Renal cortical epithelial cell (primary cell): Measurements from ENCODE around the gene PIK3R3. TPM values are rescaled to one million over a fixed set of nuclear protein-coding genes. Genes with fewer than 3 reads are reported as not detected.
A peak's percentile ranks its signal among the peaks of the same experiment; 100 is the strongest.
"Not testable (repeated sequence)": the region's sequence is repeated elsewhere in the genome, so short reads cannot be mapped to it uniquely, and the experiment has no call there.

Experiments
- DNase-seq: peaks from one replicate; pipeline ENCODE4 v3.0.0-alpha.2; 2011; ENCODE audit warnings: low read depth
- total RNA-seq: library from RNA; depleted of rRNA; stranded (reverse); fragments of >200 nt; gene quantifications from 2 replicates; pipeline ENCODE4 v1.2.3, GENCODE V29; 2014

Gene PIK3R3
- total RNA-seq, 1 donor from 2014 or later, result 33.7 TPM

DNA sequence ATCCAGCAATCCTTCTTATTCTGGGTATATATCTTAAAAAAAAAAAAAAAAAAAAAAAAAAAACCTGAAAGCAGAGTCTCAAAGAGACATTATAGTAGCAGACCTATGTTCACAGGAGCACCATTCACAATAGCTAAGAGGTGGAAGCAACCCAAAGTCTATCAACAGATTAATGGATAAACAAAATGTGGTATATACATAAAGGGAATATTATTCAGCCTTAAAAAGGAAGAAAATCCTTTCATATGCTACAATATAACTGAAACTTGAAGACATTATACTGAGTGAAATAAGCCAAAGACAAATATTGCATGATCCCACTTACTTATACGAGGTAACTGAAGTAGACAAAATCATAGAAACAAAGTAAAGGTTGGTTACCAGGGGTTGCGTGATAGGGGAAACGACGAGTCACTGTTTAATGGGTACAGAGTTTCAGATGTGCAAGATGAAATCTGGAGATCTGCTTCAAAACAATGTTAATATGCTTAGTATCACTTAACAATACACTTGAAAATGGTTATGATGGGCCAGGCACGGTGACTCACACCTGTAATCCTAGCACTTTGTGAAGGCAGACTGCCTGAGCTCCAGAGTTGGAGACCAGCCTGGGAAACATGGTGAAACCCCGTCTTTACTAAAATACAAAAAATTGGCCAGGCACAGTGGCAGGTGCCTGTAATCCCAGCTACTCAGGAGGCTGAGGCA lies 29.5 kb downstream of the PIK3R3 start:
- DNase-seq, result peak; percentile 11

DNA sequence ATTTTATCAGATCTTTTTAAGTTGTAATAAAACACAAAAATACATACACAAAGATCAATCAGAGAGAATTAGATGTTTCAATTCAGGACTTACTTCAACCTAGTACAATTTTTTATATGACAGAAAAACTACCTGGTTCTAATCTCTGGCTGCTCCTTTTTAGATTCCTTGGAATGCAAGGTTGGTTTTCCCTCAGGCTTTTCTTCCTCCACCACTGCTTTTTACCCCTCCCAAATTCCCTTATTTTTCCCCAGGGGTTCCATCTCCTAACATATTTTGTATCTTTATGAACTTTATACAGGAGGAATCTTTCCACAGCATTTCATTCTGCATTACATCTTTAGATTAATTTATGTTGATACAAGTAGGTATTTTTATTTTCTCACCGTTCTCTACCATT lies 33.2 kb downstream of the PIK3R3 start:
- no peak for DNase-seq

DNA sequence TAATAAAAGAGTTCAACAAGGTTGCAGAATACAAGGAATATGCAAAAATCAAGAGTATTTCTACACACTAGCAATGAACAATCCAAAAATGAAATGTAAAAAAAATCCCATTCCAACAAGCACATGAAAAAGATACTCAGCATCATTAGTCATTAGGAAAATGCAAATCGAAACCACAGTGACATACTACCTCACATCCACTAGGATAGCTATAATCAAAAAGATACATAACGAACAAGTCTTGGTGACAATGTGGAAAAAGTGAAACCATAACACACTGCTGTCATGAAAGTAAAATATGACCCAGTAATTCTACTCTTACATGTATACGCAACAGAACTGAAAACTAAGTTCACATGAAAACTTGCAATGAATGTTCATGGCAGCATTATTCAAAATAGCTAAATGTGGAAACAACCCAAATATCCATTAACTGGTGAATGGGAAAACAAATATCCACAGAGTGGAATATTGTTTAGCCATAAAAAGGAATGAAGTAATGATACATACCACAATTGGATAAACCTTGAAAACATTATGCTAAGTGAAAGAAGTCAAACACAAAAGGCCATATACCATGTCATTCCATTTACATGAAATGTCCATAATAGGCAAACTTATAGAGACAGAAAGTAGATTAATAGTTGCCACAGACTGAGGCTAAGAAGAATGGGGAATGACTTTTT lies 34.3 kb downstream of the PIK3R3 start:
- DNase-seq, result no peak

DNA sequence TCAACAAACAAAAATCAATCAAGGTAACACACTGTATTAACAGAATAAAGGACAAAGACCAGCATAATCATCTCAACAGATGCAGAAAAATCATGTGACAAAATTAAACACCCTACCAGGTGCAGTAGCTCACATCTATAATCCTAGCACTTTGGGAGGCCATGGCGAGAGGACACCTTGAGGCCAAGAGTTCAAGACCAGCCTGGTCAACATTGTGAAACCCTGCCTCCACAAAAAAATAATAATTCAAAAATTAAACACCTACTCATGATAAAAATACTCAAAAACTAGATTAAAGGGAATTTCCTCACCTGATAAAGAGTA lies 35.3 kb downstream of the PIK3R3 start:
- DNase-seq, result no peak

DNA sequence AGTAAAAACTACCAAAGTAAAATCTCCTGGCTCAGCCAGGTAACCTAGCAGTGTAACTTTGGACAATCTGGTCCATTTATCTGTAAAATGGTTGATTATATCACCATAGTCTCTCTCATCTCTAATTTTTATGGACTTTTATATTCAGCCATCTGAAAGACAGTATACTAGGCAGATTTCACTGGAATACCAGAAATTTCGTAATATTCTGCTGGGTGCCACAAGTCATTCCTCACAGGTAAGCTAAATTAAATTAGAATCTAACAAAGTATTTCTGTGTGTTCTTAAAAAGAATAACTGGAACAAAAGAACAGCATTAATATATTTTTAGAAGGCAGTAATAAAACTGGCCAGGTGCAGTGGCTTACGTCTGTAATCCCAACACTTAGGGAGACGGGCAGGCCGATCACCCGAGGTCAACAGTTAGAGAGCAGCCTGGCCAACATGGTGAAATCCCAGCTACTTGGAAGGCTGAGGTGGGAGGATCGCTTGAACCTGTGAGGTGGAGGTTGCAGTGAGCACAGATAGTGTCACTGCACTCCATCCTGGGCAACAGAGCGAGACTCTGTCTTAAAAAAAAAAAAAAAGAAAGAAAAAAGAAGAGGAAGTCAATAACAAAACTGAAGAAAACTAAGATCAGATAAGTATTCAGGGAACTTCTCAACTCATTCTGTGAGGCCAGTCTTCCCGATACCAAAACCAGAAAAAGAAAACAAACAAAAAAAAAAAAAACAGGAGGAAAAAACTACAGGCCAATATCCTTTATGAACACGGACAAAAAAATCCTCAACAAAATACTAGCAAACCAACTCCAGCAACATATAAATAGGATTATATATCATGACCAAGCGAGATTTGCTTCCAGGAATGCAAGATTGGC lies 35.9 kb downstream of the PIK3R3 start:
- DNase-seq, result no peak

DNA sequence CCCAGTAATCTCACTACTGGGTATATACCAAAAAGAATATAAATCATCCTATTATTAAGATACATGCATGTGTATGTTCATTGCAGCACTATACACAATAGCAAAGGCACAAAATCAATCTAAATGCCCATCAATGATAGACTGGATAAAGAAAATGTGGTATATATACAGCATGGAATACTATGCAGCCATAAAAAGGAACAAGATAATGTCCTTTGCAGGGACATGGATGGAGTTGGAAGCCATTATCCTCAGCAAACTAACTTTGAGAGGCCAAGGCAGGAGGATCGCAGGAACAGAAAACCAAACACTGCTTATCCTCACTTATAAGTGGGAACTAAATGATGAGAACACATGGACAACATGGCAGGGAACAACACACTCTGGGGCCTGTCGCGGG lies 37.3 kb downstream of the PIK3R3 start:
- not testable (repeated sequence) for DNase-seq

DNA sequence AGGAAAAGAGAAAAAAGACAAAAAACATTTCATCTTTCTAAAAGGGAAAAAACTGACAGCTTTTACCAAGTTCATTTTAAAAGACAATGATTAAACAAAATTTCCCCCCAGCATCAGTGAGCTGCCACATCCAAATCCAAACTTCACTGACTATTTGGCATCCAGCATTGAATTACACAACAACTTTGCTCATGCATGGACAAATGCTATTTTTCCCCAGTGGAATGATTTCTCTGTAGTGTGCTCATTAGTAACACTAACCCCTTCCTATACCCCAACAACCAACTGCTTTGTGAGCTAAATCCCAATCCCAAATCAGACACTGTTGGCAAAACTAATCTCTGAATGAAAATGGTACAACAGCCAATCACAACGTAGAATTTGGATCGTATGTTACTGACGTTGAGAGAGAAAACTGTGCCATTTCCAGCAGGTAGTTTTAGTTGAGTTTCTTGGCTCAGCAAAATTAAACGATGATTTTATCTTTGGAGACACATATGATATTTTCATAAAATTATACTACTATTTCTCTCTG lies 37.9 kb downstream of the PIK3R3 start:
- DNase-seq, result peak; percentile 75

DNA sequence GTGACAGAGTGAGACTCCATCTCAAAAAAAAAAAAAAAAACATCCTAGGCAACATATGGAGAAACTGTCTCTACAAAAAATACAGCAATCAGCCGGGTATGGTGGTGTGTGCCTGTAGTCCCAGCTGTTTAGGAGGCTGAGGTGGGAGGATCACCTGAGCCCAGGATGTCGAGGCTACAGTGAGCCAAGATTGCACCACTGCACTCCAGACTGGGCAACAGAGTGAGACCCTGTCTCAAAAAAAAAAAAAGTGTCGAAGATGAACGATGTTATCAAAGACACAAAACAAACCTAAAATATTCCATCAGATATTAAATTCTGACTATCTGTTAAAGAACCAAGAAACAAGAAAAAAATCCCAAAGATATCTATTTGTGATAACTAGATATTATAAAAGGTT lies 38.6 kb downstream of the PIK3R3 start:
- not testable (repeated sequence) for DNase-seq

DNA sequence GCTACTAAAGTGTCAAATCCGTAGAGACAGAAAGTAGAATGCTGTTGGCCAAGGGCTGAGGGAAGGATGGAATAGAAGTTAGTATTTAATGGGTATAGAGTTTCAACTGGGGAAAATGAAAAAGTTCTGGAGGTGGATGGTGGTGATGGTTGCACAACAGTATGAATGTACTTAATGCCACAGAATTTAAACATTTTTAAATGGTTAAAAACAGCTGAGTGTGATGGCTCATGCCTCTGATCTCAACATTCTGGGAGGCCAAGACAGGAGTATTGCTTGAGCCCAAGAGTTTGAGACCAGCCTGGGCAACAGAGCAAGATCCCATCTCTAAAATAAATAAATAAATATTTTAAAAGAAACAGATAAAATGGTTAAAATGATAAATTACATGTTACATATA lies 44.5 kb downstream of the PIK3R3 start:
- no peak for DNase-seq

DNA sequence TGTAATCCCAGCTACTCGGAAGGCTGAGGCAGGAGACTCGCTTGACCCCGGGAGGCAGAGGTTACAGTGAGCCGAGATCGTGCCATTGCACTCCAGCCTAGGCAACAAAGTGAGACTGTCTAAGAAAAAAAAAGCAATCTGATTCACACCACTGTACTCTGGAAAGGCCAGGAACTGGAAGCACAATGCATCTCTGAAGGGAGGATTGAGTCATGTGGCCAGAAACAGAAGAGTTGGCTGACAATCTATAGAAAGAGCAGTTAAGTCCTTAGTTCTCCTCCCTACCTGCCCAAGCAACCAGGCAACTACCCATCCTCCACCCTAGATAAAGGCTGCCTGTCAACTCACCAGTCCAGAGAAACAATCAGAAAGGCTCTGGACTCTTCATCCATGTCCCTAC lies 45.9 kb downstream of the PIK3R3 start:
- DNase-seq, result no peak

DNA sequence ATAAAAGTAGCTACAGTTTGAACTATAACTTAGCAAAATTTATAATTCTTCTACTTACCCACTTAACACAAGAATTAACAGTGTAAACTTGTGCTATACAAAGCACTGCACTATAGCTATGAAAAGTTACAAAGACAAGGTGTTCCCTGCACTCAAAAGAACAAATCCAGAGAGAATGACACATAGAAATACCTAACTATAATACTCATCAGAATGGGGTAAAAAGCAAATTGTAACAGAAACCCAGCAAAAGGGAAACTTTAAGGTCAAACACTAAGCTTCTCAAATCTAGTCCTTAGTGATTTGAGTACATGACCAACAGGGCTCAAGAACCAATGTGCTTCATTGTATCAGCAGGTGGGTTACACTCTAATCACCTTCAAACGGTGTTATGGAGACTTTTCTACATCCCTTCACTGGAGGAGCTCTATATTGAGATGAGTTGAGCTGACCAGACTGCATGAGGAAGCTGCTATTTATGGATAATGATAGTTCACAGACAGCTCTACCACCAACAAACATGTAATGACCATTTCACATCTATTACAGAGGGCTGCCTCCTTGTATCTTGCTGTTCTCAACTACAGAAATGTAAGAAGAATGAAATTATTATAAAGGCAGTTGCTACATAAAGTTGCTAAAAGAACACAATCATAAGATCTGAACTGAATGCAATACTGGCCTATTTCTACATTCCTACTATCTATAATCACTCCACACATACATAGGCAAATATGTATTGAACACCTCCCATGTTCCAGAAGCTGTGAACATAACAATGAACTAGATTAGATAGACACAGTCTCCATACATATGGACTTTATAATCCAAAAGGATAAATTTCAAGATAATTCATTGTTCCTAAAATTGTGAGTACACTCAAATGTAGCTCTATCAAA lies 47.6 kb downstream of the PIK3R3 start:
- DNase-seq, result peak; percentile 71

DNA sequence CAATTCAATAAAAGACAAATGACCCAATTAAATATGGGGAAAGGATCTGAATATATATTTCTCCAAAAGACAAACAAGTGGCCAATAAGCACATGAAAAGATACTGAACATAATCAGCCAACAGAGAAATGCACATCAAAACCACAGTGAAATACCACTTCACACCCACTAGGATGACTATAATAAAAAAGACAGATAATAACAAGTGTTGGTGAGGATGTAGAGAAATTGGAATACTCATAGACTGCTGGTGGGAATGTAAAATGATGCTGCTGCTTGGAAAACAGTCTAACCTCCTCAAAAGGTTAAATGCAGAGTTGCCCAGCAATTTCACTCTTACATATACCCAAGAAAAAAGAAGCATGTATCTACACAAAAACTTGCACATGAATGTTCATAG lies 48.9 kb downstream of the PIK3R3 start:
- DNase-seq, result no peak

DNA sequence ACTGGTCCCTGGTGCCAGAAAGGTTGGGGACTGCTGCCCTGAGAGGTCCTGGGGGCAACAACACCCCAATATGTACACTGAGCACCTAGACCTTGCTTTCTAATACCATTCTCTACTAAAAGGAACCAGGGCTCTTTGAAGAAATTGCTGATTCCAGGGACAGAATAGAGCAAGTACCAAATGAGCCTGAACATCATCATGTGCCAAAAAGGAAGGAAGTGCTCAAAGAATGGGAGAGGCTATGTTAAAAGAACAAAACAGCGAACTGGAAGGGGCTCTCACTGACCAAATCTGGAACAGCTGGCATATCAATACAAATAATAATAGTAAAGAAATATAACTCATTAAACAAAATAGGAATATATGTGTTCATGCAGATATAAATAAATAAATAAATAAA lies 50.8 kb downstream of the PIK3R3 start:
- DNase-seq, result no peak

DNA sequence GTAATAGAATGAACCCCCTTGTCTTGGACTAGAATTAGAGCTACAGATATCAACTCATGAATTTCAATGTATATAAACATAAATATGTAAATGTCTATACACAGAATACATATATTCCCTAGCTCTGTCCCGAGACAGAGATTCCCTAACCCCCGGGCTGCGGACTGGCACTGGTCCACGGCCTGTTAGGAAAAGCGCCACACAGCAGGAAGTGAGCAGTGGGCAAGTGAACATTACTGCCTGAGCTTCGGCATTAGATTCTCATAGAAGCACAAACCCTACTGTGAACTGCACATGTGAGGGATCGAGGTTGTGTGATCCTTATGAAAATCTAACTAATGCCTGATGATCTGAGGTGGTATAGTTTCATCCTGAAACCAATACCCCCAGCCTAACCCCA lies 51.2 kb downstream of the PIK3R3 start:
- DNase-seq, result no peak

DNA sequence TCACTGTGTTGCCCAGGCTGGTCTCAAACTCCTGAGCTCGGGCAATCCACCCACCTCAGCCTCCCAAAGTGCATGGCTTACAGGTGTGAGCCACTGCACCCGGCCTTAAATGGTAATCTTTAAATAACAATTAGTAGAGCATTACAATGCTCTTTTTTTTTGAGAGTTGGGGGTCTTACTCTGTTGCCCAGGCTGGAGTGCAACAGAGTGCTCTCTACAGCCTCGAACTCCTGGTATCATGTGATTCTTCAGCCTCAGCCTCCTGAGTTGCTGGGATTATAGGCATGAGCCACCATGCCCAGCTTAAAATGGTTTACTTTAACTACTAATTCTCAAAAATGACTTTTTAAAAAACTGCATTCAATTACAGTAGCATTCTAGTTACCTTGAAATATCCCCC lies 52.2 kb downstream of the PIK3R3 start:
- no peak for DNase-seq

DNA sequence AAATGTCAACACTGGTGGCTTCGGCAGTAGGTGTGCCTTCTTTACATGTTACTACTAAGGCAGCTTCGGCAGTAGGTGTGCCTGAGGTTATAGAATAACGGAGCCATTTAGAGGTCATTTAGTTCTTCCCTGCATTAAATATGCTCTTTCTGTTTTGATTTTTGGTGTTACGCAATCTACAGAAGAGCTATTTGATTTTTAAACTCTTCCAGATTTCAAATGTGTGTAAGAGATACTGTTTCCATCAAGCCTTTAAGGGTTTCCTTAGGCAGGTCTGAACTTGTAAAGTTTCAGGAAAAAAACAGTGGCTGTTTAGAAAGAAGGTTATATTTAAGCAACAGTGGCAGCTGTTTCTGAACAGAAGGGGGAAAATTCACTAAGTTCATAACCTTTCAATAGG lies 54.8 kb downstream of the PIK3R3 start:
- no peak for DNase-seq

DNA sequence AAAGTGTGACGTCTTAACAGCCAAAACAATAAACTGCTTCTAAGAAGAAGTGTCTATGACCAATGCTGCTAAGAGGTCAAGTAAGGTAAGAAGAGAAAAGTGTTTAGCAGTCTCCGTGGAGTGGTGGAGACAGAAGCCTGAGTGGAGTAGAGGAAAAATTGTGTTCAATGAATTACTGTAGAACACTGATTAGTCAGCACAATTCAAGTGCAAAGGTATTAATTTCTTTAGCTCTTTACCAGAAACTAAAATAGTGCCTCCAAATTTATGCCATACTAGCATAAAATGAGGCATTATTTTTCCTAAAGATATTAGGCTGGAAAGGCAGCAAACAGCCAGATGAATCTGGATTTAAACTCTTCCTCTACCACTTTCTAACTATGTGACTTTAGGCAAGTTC lies 56.1 kb downstream of the PIK3R3 start:
- no peak for DNase-seq

DNA sequence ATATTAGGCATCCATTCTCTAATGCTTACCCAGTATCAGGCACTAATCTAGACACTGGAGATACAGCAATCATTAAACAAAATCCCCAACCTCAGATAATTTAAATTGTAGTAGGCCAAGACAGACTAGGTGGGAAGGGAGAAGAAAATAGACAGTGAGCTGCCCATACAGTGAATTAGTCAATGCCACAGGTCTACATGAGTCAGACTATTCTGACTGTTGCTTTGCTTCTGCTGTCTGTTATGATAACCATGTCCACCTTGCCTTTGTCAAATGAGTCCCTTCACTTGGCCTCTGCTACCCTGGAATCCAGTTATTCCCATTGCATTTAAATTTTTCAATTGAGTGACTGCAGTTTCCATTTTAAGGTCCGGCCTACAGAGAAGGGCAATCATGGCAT lies 59.5 kb downstream of the PIK3R3 start:
- DNase-seq, result peak; percentile 52

DNA sequence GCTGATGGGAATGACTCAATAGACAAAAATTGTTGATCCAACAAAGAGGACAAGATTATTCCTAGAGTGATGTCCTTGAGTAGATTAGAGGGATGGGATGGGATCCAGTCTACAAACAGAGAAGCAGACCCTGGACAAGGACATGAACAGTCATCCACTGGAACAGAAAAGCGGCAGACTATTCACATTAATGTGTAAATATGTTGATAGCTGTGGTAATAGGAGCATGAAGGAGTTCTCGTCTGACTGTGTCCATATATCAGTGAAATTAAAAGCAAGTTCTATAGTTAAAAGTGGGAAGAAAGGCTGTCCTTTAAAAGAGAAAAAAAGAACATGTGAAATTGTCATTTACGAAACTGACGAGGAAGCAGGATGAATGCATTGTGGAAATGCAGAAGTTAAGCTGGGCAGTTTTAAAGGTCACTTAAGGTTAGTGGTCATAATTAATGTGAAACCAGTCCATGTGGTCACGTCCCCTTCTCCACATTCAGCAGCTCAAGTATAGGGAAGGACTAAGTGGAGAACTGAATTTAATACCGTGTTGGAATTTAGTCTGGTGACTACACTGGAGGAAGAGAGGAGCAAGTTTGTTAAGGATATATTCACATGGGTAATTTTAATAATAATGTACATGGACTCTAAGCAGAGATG lies 62.1 kb downstream of the PIK3R3 start:
- no peak for DNase-seq

DNA sequence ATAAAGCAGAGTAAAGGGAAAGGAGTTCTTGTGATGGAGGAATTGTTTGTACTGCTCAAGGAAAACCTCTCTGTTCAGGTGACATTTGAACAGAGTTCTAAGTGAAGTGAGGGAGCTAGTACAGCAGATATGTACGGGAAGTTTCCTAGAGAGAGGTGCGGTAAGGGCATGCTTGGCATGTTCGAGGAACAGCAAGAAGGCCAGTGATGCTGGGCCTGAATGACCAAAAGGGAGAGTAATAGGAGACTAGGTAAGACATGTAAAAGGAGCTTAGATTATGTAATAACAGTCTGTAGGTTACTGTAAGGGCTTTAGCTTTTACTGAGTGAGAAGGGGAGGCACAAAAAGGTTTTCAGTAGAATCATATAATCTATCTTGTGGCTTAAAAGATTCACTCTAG lies 63.9 kb downstream of the PIK3R3 start:
- no peak for DNase-seq

DNA sequence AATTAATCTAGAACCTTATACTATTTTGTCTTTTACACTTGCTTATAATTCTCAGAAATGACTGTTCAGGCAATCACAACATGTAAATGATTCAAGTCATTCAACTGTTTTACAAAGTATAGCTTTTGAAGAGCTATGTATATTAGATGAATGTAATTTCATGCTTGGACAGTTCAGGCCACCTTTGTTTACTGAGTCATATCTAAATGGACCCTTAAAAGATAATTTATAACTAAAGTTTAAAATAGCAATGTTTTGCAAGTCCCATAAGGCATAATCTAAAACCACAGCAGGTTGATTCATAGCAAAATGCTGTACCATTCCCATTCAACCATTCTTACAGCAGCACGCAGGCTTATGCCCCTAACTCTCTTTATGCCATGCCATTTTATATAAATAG lies 64.8 kb downstream of the PIK3R3 start:
- peak; percentile 88 for DNase-seq
